HG02852 (cell line): ENCODE results near the gene MYL4.
"Not testable (repeated sequence)": the region's sequence is repeated elsewhere in the genome, so short reads cannot be mapped to it uniquely, and the experiment has no call there.

ENCODE experiments used
- ATAC-seq: cut with Tn5 transposase; IDR thresholded peaks from one replicate; pipeline ENCODE4 v1.9.1; 2021; ENCODE audit warnings: mild to moderate bottlenecking, moderate library complexity; ENCODE audit not compliant: unreplicated experiment

MYL4 gene

GRCh38 chr17:47192554-47192953 is 16.6 kb upstream of the MYL4 start:
- ATAC-seq = no peak

GRCh38 chr17:47193931-47194511 is 15.1 kb upstream of the MYL4 start:
- ATAC-seq = no peak

GRCh38 chr17:47197821-47198220 is 11.3 kb upstream of the MYL4 start:
- no peak for ATAC-seq

GRCh38 chr17:47199627-47200324 is 9.4 kb upstream of the MYL4 start:
- ATAC-seq = no peak

- no peak for ATAC-seq
Observed at GRCh38 chr17:47200325-47200664, 8.9 kb upstream of the MYL4 start.

GRCh38 chr17:47201166-47201565 is 8.0 kb upstream of the MYL4 start:
- no peak for ATAC-seq

GRCh38 chr17:47203984-47204721 is 5.0 kb upstream of the MYL4 start:
- no peak for ATAC-seq

GRCh38 chr17:47204722-47205418 is 4.3 kb upstream of the MYL4 start:
- ATAC-seq = peak; percentile 48

- peak; percentile 51 for ATAC-seq
Observed at GRCh38 chr17:47205419-47205963, 3.7 kb upstream of the MYL4 start.

- no peak for ATAC-seq
Observed at GRCh38 chr17:47207143-47208067, 1.7 kb upstream of the MYL4 start.

GRCh38 chr17:47209499-47209898 is 351 bp downstream of the MYL4 start:
- ATAC-seq = no peak

GRCh38 chr17:47210105-47210504 is 957 bp downstream of the MYL4 start:
- no peak for ATAC-seq

GRCh38 chr17:47210779-47211178 is 1.6 kb downstream of the MYL4 start:
- ATAC-seq = no peak

GRCh38 chr17:47212458-47212857 is 3.3 kb downstream of the MYL4 start:
- no peak for ATAC-seq

GRCh38 chr17:47213540-47213939 is 4.4 kb downstream of the MYL4 start:
- ATAC-seq = no peak

- no peak for ATAC-seq
Observed at GRCh38 chr17:47214931-47215330, 5.8 kb downstream of the MYL4 start.

- not testable (repeated sequence) for ATAC-seq
Observed at GRCh38 chr17:47216821-47217220, 7.7 kb downstream of the MYL4 start.

GRCh38 chr17:47217279-47217678 is 8.1 kb downstream of the MYL4 start:
- not testable (repeated sequence) for ATAC-seq

GRCh38 chr17:47218896-47219430 is 9.8 kb downstream of the MYL4 start:
- no peak for ATAC-seq
